Measurements from ENCODE around the gene PTCHD4.
"Not testable (repeated sequence)": the region's sequence is repeated elsewhere in the genome, so short reads cannot be mapped to it uniquely, and the experiment has no call there.

PTCHD4 gene

GRCh38 chr6:48111143-48111506, at the start of gene PTCHD4:
Gene PTCHD4, minus strand, starts transcription at chr6:48111197. Its CDS starts 42,240 bp downstream, at chr6:48068957.
- ATAC-seq (no peak), DNase-seq (no peak)

GRCh38 chr6:48151142-48151541, 40.1 kb upstream of the PTCHD4 start:
- DNase-seq: no peak

GRCh38 chr6:48150701-48151100, 39.7 kb upstream of the PTCHD4 start:
- ATAC-seq (no peak), DNase-seq (no peak)

More at GRCh38 chr6:48151142-48151541, 40.1 kb upstream of the PTCHD4 start:
- no peak for ATAC-seq

GRCh38 chr6:48147051-48147450, 36.1 kb upstream of the PTCHD4 start:
- DNase-seq: no peak
- ATAC-seq: no peak

- ATAC-seq (no peak), DNase-seq (no peak)
Measured at GRCh38 chr6:48144021-48144420, 33.0 kb upstream of the PTCHD4 start.

GRCh38 chr6:48141975-48142374, 31.0 kb upstream of the PTCHD4 start:
- DNase-seq (no peak), ATAC-seq (no peak)

- DNase-seq (no peak), ATAC-seq (no peak)
Measured at GRCh38 chr6:48139818-48140614, 29.0 kb upstream of the PTCHD4 start.

- no peak for ATAC-seq
- no peak for DNase-seq
Measured at GRCh38 chr6:48136856-48137255, 25.9 kb upstream of the PTCHD4 start.

GRCh38 chr6:48135323-48136084, 24.5 kb upstream of the PTCHD4 start:
- no peak for ATAC-seq
- DNase-seq: no peak

GRCh38 chr6:48134246-48134645, 23.2 kb upstream of the PTCHD4 start:
- ATAC-seq (no peak), DNase-seq (no peak)

GRCh38 chr6:48123601-48124000, 12.6 kb upstream of the PTCHD4 start:
- DNase-seq (no peak), ATAC-seq (no peak)

GRCh38 chr6:48121983-48122749, 11.2 kb upstream of the PTCHD4 start:
- not testable (repeated sequence) for ATAC-seq, DNase-seq

GRCh38 chr6:48116699-48117645, 6.0 kb upstream of the PTCHD4 start:
- no peak for ATAC-seq
- DNase-seq: no peak

- ATAC-seq (no peak), DNase-seq (no peak)
Measured at GRCh38 chr6:48113130-48113529, 2.1 kb upstream of the PTCHD4 start.

GRCh38 chr6:48111575-48111974, 578 bp upstream of the PTCHD4 start:
- ATAC-seq: no peak
- DNase-seq: no peak

- DNase-seq (no peak), ATAC-seq (no peak)
Measured at GRCh38 chr6:48110436-48111142, 408 bp downstream of the PTCHD4 start.

GRCh38 chr6:48109944-48110343, 1.1 kb downstream of the PTCHD4 start:
- no peak for ATAC-seq
- no peak for DNase-seq

- not testable (repeated sequence) for DNase-seq, ATAC-seq
Measured at GRCh38 chr6:48102476-48103195, 8.4 kb downstream of the PTCHD4 start.

GRCh38 chr6:48101290-48101689, 9.7 kb downstream of the PTCHD4 start:
- ATAC-seq (no peak), DNase-seq (no peak)

- ATAC-seq: no peak
Measured at GRCh38 chr6:48100588-48100895, 10.5 kb downstream of the PTCHD4 start.

More at GRCh38 chr6:48100588-48100895, 10.5 kb downstream of the PTCHD4 start:
- no peak for DNase-seq

Data from stimulated activated naive CD8-positive, alpha-beta T cell treated with anti-CD3 and anti-CD28 coated beads, Interleukin-15, Interleukin-2, amounts not matched to agents 100 U/mL and 50 U/mL, for 24 hours (primary cell).